Panc1 (cell line): ENCODE results near the gene MRPL39. TPM values are rescaled to one million over a fixed set of nuclear protein-coding genes. Genes with fewer than 3 reads are reported as not detected.

ENCODE experiments used
- ATAC-seq: fragments of 200-7000 bp; cut with Tn5 transposase; 2 replicates; pipeline ENCODE4 v1.9.1; 2020; ENCODE audit warnings: mild to moderate bottlenecking, moderate library complexity
- BruUV-seq: library from RNA; stranded (reverse); fragments of 400-500 nt; replicated peaks from 2 replicates; lab custom pipeline; 2021; lab: Mats Ljungman, UMichigan
- CTCF ChIA-PET: fragments of 300-600 bp; sonication (Branson Sonifier 250); formaldehyde crosslinking; loops from one replicate; lab custom pipeline; 2022; ENCODE audit warnings: antibody characterized with exemption; lab: Charles Lee
- POLR2A ChIA-PET: fragments of 300-600 bp; sonication (Branson Sonifier 250); formaldehyde crosslinking; loops from one replicate; lab custom pipeline; 2022; ENCODE audit warnings: antibody characterized with exemption; lab: Charles Lee
- DNase-seq: peaks from one replicate; pipeline ENCODE4 v3.0.0-alpha.2; 2010; ENCODE audit warnings: low read depth, low spot score
- H3K27ac ChIP-seq: 2 replicates; pipeline ENCODE4 v1.5.1; 2011; ENCODE audit warnings: mild to moderate bottlenecking, low read length, inconsistent platforms
- H3K27me3 ChIP-seq: fragments of 200-500 bp; sonication (Bioruptor generic); 2 replicates; pipeline ENCODE4 v1.6.0; 2014; ENCODE audit warnings: low read length, inconsistent platforms; ENCODE audit not compliant: control insufficient read depth, insufficient read depth
- H3K36me3 ChIP-seq: fragments of 200-500 bp; sonication (Bioruptor generic); 2 replicates; pipeline ENCODE4 v1.5.1; 2014; ENCODE audit warnings: inconsistent platforms, mild to moderate bottlenecking, low read length, moderate library complexity; ENCODE audit not compliant: control insufficient read depth, insufficient read depth
- H3K4me1 ChIP-seq: 2 replicates; pipeline ENCODE4 v1.5.1; 2011; ENCODE audit warnings: inconsistent platforms, mild to moderate bottlenecking, low read length, moderate library complexity; ENCODE audit not compliant: control insufficient read depth, insufficient read depth
- H3K4me3 ChIP-seq, 2 experiments: 2 replicates each; pipeline ENCODE4 v1.5.1; 2011 to 2012; ENCODE audit warnings: low read depth in 2 of 2, low read length in 2 of 2, mild to moderate bottlenecking in 2 of 2, inconsistent platforms in 1 of 2, moderate library complexity in 1 of 2
- H3K9me3 ChIP-seq: fragments of 200-500 bp; sonication (Bioruptor generic); 2 replicates; pipeline ENCODE4 v1.5.1; 2014; ENCODE audit warnings: low read depth, mild to moderate bottlenecking, inconsistent platforms, low read length, moderate library complexity; ENCODE audit not compliant: control insufficient read depth, insufficient read depth
- CTCF ChIP-seq: fragments of 450-650 bp; IDR thresholded peaks from 2 replicates; pipeline ENCODE4 v1.5.1; 2017; ENCODE audit warnings: mild to moderate bottlenecking
- POLR2AphosphoS5 ChIP-seq: IDR thresholded peaks from 2 replicates; pipeline ENCODE4 v1.6.1; 2012; ENCODE audit warnings: mild to moderate bottlenecking, low read depth, low read length, moderate library complexity
- REST ChIP-seq, 2 experiments: IDR thresholded peaks; 2 replicates each; pipeline ENCODE4 v1.6.1; 2011 to 2012; ENCODE audit warnings: low read depth in 2 of 2, control low read depth in 1 of 2, low read length in 1 of 2, mild to moderate bottlenecking in 1 of 2, moderate library complexity in 1 of 2; ENCODE audit not compliant: insufficient read depth in 1 of 2
- SIN3A ChIP-seq: IDR thresholded peaks from 2 replicates; pipeline ENCODE4 v1.6.1; 2012; ENCODE audit warnings: low read depth, mild to moderate bottlenecking, low read length, moderate library complexity, borderline replicate concordance; ENCODE audit not compliant: insufficient read depth
- TCF7L2 ChIP-seq: IDR thresholded peaks from 2 replicates; pipeline ENCODE4 v1.6.1; 2011; ENCODE audit warnings: mild to moderate bottlenecking, low read depth, low read length, inconsistent platforms
- in situ Hi-C: cut with HindIII; loops from 2 replicates; pipeline ENCODE4 v1.10.0; 2016; ENCODE audit warnings: low sequenced_read_pairs, low pct_unique_long_range_greater_than_20kb
- intact Hi-C: fragments of 100-400 bp; cut with micrococcal nuclease; formaldehyde crosslinking; loops from one replicate; pipeline ENCODE4 v1.10.0; 2022; ENCODE audit not compliant: unreplicated experiment
- total RNA-seq: library from RNA; stranded (reverse); gene quantifications from one replicate; pipeline ENCODE4 v1.2.1, GENCODE V29; 2021; ENCODE audit not compliant: unreplicated experiment

MRPL39 gene
- total RNA-seq, 1 experiment from 2014 or later, result 24.7 TPM

GRCh38 chr21:25646474-25646873 is 39.2 kb upstream of the MRPL39 start:
- Histone ChIP-seq H3K27me3 (peaks cover 2% of the 10 kb centered on the region), H3K4me1 (no peaks in the 10 kb centered on the region), H3K36me3 (no peaks in the 10 kb centered on the region), H3K9me3 (no peaks in the 10 kb centered on the region), H3K27ac (no peak overlapping the region), H3K4me3 (no peak overlapping the region)
- ChIA-PET CTCF (no interaction called here), POLR2A (no interaction called here)
- ATAC-seq (no peak), DNase-seq (no peak)
- no peak for TF ChIP-seq POLR2AphosphoS5
- TF ChIP-seq SIN3A, result no peak
- TF ChIP-seq REST (IDR thresholded peaks at IDR 0.05; ENCODE audit: insufficient read depth in 1 of 2, low read depth in 2 of 2, low read length in 1 of 2), result no peak
- no peak for TF ChIP-seq TCF7L2
- no peak for TF ChIP-seq CTCF
- BruUV-seq, result no TSS peak
- intact Hi-C loops (no loop called here), in situ Hi-C loops (no loop called here)

GRCh38 chr21:25643486-25643885 is 36.2 kb upstream of the MRPL39 start:
- Histone ChIP-seq H3K27ac (no peak overlapping the region), H3K27me3 (peaks cover 9% of the 10 kb centered on the region), H3K9me3 (no peaks in the 10 kb centered on the region), H3K4me1 (peaks cover 3% of the 10 kb centered on the region; the same call in 1 of the 2 replicates), H3K36me3 (no peaks in the 10 kb centered on the region), H3K4me3 (no peak overlapping the region)
- CTCF ChIA-PET, result no interaction called here
- no TSS peak for BruUV-seq
- intact Hi-C loops (no loop called here), in situ Hi-C loops (no loop called here)
- no peak for DNase-seq
- POLR2A ChIA-PET, result no interaction called here
- no peak for TF ChIP-seq TCF7L2
- no peak for TF ChIP-seq SIN3A
- TF ChIP-seq POLR2AphosphoS5, result no peak
- no peak for TF ChIP-seq CTCF
- no peak for ATAC-seq
